ENCODE measurements around the gene FAM156A.
"Not testable (repeated sequence)": the region's sequence is repeated elsewhere in the genome, so short reads cannot be mapped to it uniquely, and the experiment has no call there.

The FAM156A gene

DNA sequence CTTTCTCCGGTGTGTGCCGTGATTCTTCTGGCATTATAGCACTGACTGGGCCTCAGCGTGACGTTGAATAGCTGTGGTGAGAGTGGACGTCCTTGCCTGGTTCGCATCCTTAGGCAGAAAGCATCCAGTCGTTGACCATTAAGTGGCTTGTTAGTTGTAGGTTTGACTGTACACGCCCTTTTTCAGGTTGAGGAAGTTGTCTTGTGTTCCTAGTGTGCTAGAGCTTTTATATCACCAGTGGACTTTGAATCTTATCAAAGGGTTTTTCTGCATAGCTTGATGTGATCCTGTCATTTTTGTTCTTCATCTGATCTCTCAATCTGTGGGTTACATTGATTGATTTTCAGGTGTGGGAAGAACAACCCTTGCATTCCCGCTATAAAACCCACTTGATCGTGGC, 52.8 kb downstream of the FAM156A start:
- not testable (repeated sequence) for H3K4me1 ChIP-seq (ENCODE audit: insufficient read depth, low read length, poor library complexity, severe bottlenecking); H3K9ac ChIP-seq (ENCODE audit: low read depth, low read length, poor library complexity, severe bottlenecking); H3K9me2 ChIP-seq (replicated peaks; ENCODE audit: low read depth, low read length); H3F3A ChIP-seq (ENCODE audit: low read depth); H3K4me2 ChIP-seq (ENCODE audit: low read depth, low read length, poor library complexity, severe bottlenecking); H4K20me1 ChIP-seq (ENCODE audit: insufficient read depth, low read length, poor library complexity, severe bottlenecking); H2AFZ ChIP-seq (ENCODE audit: low read length); H3K9me3 ChIP-seq (ENCODE audit: insufficient read depth, low read depth, low read length); H3K27me3 ChIP-seq (ENCODE audit: insufficient read depth, low read length, poor library complexity, severe bottlenecking); H3K4me3 ChIP-seq (ENCODE audit: low read length, poor library complexity, severe bottlenecking); H3K79me2 ChIP-seq (ENCODE audit: insufficient read depth, low read length); H3K36me3 ChIP-seq (ENCODE audit: insufficient read depth, low read length)

Measured in Loucy (cell line).